CD4-positive, alpha-beta T cell (primary cell): ENCODE data around the gene CLPSL1. TPM values are rescaled to one million over a fixed set of nuclear protein-coding genes. Genes with fewer than 3 reads are reported as not detected.

Experiments used
- ATAC-seq: fragments of 200-7000 bp; cut with Tn5 transposase; one replicate; pipeline ENCODE4 v1.10.0; 2022; ENCODE audit warnings: mild to moderate bottlenecking; ENCODE audit not compliant: poor library complexity
- CTCF ChIA-PET: fragments of 350-600 bp; sonication (Branson Sonifier 250); formaldehyde crosslinking; loops from one replicate; lab custom pipeline; 2021; ENCODE audit warnings: antibody characterized with exemption, inconsistent platforms; lab: Charles Lee
- POLR2A ChIA-PET: fragments of 350-600 bp; sonication (Branson Sonifier 250); formaldehyde crosslinking; loops from one replicate; lab custom pipeline; 2021; ENCODE audit warnings: antibody characterized with exemption, inconsistent platforms; lab: Charles Lee
- DNase-seq, 14 experiments: peaks; one replicate each; pipeline ENCODE4 v3.0.0-alpha.2; 2013 to 2020; ENCODE audit warnings: mixed read lengths in 2 of 14
- H3K27ac ChIP-seq, 2 donors: one replicate each; pipeline versions ENCODE4 v1.5.1 to v1.7.0; 2013; ENCODE audit warnings: low read length in 2 of 2, low read depth in 1 of 2, mild to moderate bottlenecking in 1 of 2
- H3K27me3 ChIP-seq, 2 experiments: 1 replicate in 1 of 2; 2 replicates in 1 of 2; pipeline versions ENCODE4 v1.6.1 to v1.7.0; 2013; ENCODE audit warnings: low read length in 2 of 2, control low read depth in 1 of 2, mild to moderate bottlenecking in 1 of 2, moderate library complexity in 1 of 2; ENCODE audit not compliant: insufficient read depth in 2 of 2, control insufficient read depth in 1 of 2
- H3K36me3 ChIP-seq: one replicate; pipeline ENCODE4 v1.6.1; 2013; ENCODE audit warnings: low read length, control low read depth; ENCODE audit not compliant: insufficient read depth
- H3K4me1 ChIP-seq: one replicate; pipeline ENCODE4 v1.6.1; 2013; ENCODE audit warnings: low read length, control low read depth; ENCODE audit not compliant: insufficient read depth
- H3K4me3 ChIP-seq: one replicate; pipeline ENCODE4 v1.5.1; 2013; ENCODE audit warnings: mild to moderate bottlenecking, low read length, moderate library complexity
- H3K9me3 ChIP-seq, 2 experiments: 1 replicate in 1 of 2; 2 replicates in 1 of 2; pipeline versions ENCODE4 v1.6.1 to v1.7.0; 2013; ENCODE audit warnings: low read length in 2 of 2, mild to moderate bottlenecking in 2 of 2, control low read depth in 1 of 2, moderate library complexity in 1 of 2; ENCODE audit not compliant: control insufficient read depth in 1 of 2, insufficient read depth in 1 of 2
- H3K27ac Mint-ChIP-seq: one replicate; pipeline ENCODE4 v1.8.0; 2020; ENCODE audit warnings: mixed read lengths
- H3K27me3 Mint-ChIP-seq: one replicate; pipeline ENCODE4 v1.8.0; 2021; ENCODE audit warnings: mixed read lengths
- H3K36me3 Mint-ChIP-seq: one replicate; pipeline ENCODE4 v1.8.0; 2021; ENCODE audit warnings: low read depth, mixed read lengths
- H3K4me1 Mint-ChIP-seq: one replicate; pipeline ENCODE4 v1.8.0; 2021; ENCODE audit warnings: low read depth, mixed read lengths
- H3K4me3 Mint-ChIP-seq: one replicate; pipeline ENCODE4 v1.8.0; 2020; ENCODE audit warnings: mild to moderate bottlenecking, mixed read lengths
- H3K9me3 Mint-ChIP-seq: one replicate; pipeline ENCODE4 v1.8.0; 2020; ENCODE audit warnings: mixed read lengths
- intact Hi-C, 2 experiments: fragments of 100-400 bp; cut with DNase I in 1 of 2; cut with micrococcal nuclease in 1 of 2; formaldehyde crosslinking; loops; one replicate each; pipeline versions ENCODE4 v1.15.1 to v1.9.0; 2023 to 2025; cut with DNase I, micrococcal nuclease
- total RNA-seq, 174 experiments: library from RNA in 2 of 174; stranded (reverse) in 2 of 174; gene quantifications; one replicate each; pipeline ENCODE4 v1.2.3 and lab custom pipeline; 2021 to 2026
- TF ChIP-seq, protein P1 (sequence below): fragments of 200-600 bp; IDR thresholded peaks from one replicate; pipeline ENCODE4 v1.8.0; 2022; ENCODE audit warnings: antibody characterized with exemption, mild to moderate bottlenecking

Gene CLPSL1
- total RNA-seq, 2 experiments from 2014 or later, result not detected

DNA sequence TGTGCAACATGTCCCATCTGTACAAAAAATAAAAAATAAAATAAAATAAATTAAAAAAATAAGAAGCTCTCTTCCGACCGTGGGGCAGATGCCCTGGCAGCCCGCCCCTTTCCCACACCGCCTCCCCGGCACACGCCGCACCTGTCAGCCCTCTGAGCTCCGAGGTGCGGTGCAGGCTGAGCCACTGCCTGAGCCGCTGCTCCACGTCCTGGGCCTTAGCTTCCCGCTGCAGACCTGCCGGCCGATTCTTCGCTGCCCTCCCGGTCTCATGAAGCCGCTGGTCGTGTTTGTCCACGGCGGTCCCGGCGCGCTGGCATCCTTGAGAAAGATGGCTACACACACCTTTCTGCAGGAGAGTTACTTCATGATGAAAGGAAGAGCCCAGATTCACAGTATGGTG lies 15.1 kb upstream of the CLPSL1 start:
- no peaks in the 10 kb centered on the region for H3K9me3 ChIP-seq
- DNase-seq (no peak), ATAC-seq (no peak)
- no peaks in the 10 kb centered on the region for H3K36me3 Mint-ChIP-seq
- H3K27me3 ChIP-seq, result peaks cover 6 to 34% of the 10 kb centered on the region in 2 experiments
- CTCF ChIA-PET, result no interaction called here
- no peaks in the 10 kb centered on the region for H3K36me3 ChIP-seq
- POLR2A ChIA-PET, result no interaction called here
- peaks cover 12% of the 10 kb centered on the region for H3K4me1 Mint-ChIP-seq
- H3K4me3 Mint-ChIP-seq, result no peak overlapping the region
- no peak overlapping the region for H3K27ac Mint-ChIP-seq
- no peak overlapping the region for H3K27ac ChIP-seq
- intact Hi-C loops, result no loop called here
- no peaks in the 10 kb centered on the region for H3K9me3 Mint-ChIP-seq
- no peaks in the 10 kb centered on the region for H3K4me1 ChIP-seq
- TF ChIP-seq, protein P1, sequence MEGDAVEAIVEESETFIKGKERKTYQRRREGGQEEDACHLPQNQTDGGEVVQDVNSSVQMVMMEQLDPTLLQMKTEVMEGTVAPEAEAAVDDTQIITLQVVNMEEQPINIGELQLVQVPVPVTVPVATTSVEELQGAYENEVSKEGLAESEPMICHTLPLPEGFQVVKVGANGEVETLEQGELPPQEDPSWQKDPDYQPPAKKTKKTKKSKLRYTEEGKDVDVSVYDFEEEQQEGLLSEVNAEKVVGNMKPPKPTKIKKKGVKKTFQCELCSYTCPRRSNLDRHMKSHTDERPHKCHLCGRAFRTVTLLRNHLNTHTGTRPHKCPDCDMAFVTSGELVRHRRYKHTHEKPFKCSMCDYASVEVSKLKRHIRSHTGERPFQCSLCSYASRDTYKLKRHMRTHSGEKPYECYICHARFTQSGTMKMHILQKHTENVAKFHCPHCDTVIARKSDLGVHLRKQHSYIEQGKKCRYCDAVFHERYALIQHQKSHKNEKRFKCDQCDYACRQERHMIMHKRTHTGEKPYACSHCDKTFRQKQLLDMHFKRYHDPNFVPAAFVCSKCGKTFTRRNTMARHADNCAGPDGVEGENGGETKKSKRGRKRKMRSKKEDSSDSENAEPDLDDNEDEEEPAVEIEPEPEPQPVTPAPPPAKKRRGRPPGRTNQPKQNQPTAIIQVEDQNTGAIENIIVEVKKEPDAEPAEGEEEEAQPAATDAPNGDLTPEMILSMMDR, result no peak
- no peak overlapping the region for H3K4me3 ChIP-seq
- H3K27me3 Mint-ChIP-seq, result peaks cover 35% of the 10 kb centered on the region

DNA sequence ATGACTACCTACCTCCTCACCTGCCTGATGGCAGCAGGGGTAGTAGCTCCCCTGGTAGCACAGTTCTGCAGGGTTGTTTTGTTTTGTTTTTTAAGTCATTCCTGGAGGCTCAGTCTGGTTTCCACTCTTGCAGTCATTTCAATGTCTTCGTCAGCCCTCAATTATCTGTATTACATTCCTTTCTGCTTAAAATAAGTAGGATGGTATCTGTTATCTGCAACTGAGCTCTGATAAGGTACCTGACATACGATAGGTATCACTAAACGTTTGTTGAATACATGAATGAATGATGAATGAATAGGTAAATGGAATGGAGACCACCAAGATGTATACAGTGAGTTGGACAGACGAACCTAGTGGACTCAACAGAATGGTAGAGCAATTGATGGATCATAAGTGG lies 11.6 kb upstream of the CLPSL1 start:
- H3K27me3 Mint-ChIP-seq, result peaks cover 9% of the 10 kb centered on the region
- Histone ChIP-seq H3K4me3 (no peak overlapping the region), H3K9me3 (no peaks in the 10 kb centered on the region), H3K36me3 (no peaks in the 10 kb centered on the region), H3K27me3 (peaks cover 4 to 6% of the 10 kb centered on the region in 2 experiments), H3K27ac (no peak overlapping the region), H3K4me1 (no peaks in the 10 kb centered on the region)
- H3K27ac Mint-ChIP-seq, result no peak overlapping the region
- H3K4me3 Mint-ChIP-seq, result no peak overlapping the region
- intact Hi-C loops, result no loop called here
- POLR2A ChIA-PET, result no interaction called here
- no peaks in the 10 kb centered on the region for H3K9me3 Mint-ChIP-seq
- CTCF ChIA-PET, result no interaction called here
- ATAC-seq, result no peak
- H3K36me3 Mint-ChIP-seq, result no peaks in the 10 kb centered on the region
- H3K4me1 Mint-ChIP-seq, result peaks cover 3% of the 10 kb centered on the region
- TF ChIP-seq, protein P1, result no peak
- no peak for DNase-seq

DNA sequence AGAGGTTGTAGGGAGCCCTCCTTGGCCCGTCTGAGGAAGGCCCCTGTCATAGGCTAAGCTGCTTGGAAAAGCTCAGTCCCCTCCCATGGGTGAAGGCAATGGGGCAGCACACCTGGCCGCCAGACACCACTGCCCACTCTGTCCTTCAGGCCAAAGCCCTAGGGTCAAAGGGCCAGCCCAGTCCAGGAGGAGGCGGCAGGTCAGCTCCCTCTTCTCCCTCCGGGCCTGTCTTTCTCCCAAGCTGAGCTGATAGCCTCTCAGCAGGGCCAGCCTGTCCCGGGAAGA lies 9.5 kb upstream of the CLPSL1 start:
- H3K27ac Mint-ChIP-seq, result no peak overlapping the region
- TF ChIP-seq, protein P1, result no peak
- intact Hi-C loops, result no loop called here
- ChIA-PET POLR2A (no interaction called here), CTCF (no interaction called here)
- H3K36me3 Mint-ChIP-seq, result no peaks in the 10 kb centered on the region
- H3K4me1 ChIP-seq, result no peaks in the 10 kb centered on the region
- no peaks in the 10 kb centered on the region for H3K36me3 ChIP-seq
- peaks cover 23% of the 10 kb centered on the region for H3K27me3 Mint-ChIP-seq
- no peak for ATAC-seq
- no peak overlapping the region for H3K4me3 Mint-ChIP-seq
- H3K9me3 ChIP-seq, result no peaks in the 10 kb centered on the region
- H3K27me3 ChIP-seq, result peaks cover 8 to 18% of the 10 kb centered on the region in 2 experiments
- no peaks in the 10 kb centered on the region for H3K4me1 Mint-ChIP-seq
- H3K27ac ChIP-seq, result no peak overlapping the region
- H3K4me3 ChIP-seq, result no peak overlapping the region
- no peak for DNase-seq
- H3K9me3 Mint-ChIP-seq, result no peaks in the 10 kb centered on the region
